CD14-positive monocyte (primary cell): Measurements from ENCODE around the gene SLC22A7. TPM values are rescaled to one million over a fixed set of nuclear protein-coding genes. Genes with fewer than 3 reads are reported as not detected.
A peak's percentile ranks its signal among the peaks of the same experiment; 100 is the strongest.

Experiments
- DNase-seq, 3 donors: peaks; one replicate each; pipeline ENCODE4 v3.0.0-alpha.2; 2011 to 2022
- H2AFZ ChIP-seq: 2 replicates; pipeline ENCODE4 v1.6.0; 2012; ENCODE audit warnings: mild to moderate bottlenecking, low read depth, low read length, inconsistent platforms; ENCODE audit not compliant: insufficient read depth, poor library complexity, severe bottlenecking
- H3K27ac ChIP-seq, 2 donors: 1 replicate in 1 of 2; 2 replicates in 1 of 2; pipeline ENCODE4 v1.5.1; 2012 to 2013; ENCODE audit warnings: low read length in 2 of 2, control low read depth in 1 of 2, inconsistent platforms in 1 of 2, low read depth in 1 of 2, mild to moderate bottlenecking in 1 of 2
- H3K27me3 ChIP-seq, 2 donors: one replicate each; pipeline versions ENCODE4 v1.6.0 to v1.6.1; 2011 to 2013; ENCODE audit warnings: low read length in 2 of 2; ENCODE audit not compliant: control insufficient read depth in 2 of 2, insufficient read depth in 2 of 2
- H3K36me3 ChIP-seq, 2 donors: replicated peaks in 1 of 2; 1 replicate in 1 of 2; 2 replicates in 1 of 2; pipeline versions ENCODE4 v1.5.1 to v1.6.1; 2012 to 2013; ENCODE audit warnings: low read length in 2 of 2, control low read depth in 1 of 2, inconsistent platforms in 1 of 2, mild to moderate bottlenecking in 1 of 2; ENCODE audit not compliant: insufficient read depth in 2 of 2, control insufficient read depth in 1 of 2
- H3K4me1 ChIP-seq, 2 donors: 1 replicate in 1 of 2; 2 replicates in 1 of 2; pipeline versions ENCODE4 v1.5.1 to v1.6.1; 2012 to 2013; ENCODE audit warnings: low read length in 2 of 2, control low read depth in 1 of 2, inconsistent platforms in 1 of 2, mild to moderate bottlenecking in 1 of 2, moderate library complexity in 1 of 2; ENCODE audit not compliant: insufficient read depth in 2 of 2, control insufficient read depth in 1 of 2
- H3K4me2 ChIP-seq: replicated peaks from 2 replicates; pipeline ENCODE3; 2012; ENCODE audit warnings: low read length, moderate library complexity, mild to moderate bottlenecking; ENCODE audit not compliant: poor library complexity, severe bottlenecking; ENCODE audit errors: extremely low read depth
- H3K4me3 ChIP-seq, 3 experiments: fragments of 200-600 bp in 1 of 3; sonication (generic) in 1 of 3; replicated peaks in 1 of 3; 1 replicate in 2 of 3; 2 replicates in 1 of 3; pipeline ENCODE4 v1.5.1; 2011 to 2013; ENCODE audit warnings: low read length in 3 of 3, mild to moderate bottlenecking in 3 of 3, control low read depth in 2 of 3, low read depth in 2 of 3, inconsistent platforms in 1 of 3, moderate library complexity in 1 of 3
- H3K79me2 ChIP-seq: 2 replicates; pipeline ENCODE4 v1.6.0; 2012; ENCODE audit warnings: mild to moderate bottlenecking, control low read depth, inconsistent platforms, low read length, moderate library complexity; ENCODE audit not compliant: insufficient read depth
- H3K9ac ChIP-seq: 2 replicates; pipeline ENCODE4 v1.6.0; 2017; ENCODE audit warnings: low read length, mild to moderate bottlenecking; ENCODE audit not compliant: insufficient read depth, poor library complexity, severe bottlenecking
- H3K9me3 ChIP-seq, 2 donors: replicated peaks in 1 of 2; 1 replicate in 1 of 2; 2 replicates in 1 of 2; pipeline versions ENCODE4 v1.5.1 to v1.6.1; 2012 to 2013; ENCODE audit warnings: low read length in 2 of 2, control low read depth in 1 of 2; ENCODE audit not compliant: control insufficient read depth in 1 of 2, insufficient read depth in 1 of 2
- H4K20me1 ChIP-seq: 2 replicates; pipeline ENCODE4 v1.6.0; 2012; ENCODE audit warnings: mild to moderate bottlenecking, low read length, control low read depth, moderate library complexity; ENCODE audit not compliant: insufficient read depth
- H3K27ac Mint-ChIP-seq, 7 donors: one replicate each; pipeline ENCODE4 v1.8.0; 2020; ENCODE audit warnings: mild to moderate bottlenecking in 7 of 7, mixed read lengths in 7 of 7, moderate library complexity in 6 of 7, inconsistent platforms in 2 of 7
- H3K27me3 Mint-ChIP-seq, 3 donors: one replicate each; pipeline ENCODE4 v1.8.0; 2021 to 2022; ENCODE audit warnings: low read depth in 3 of 3, mild to moderate bottlenecking in 3 of 3, mixed read lengths in 3 of 3, moderate library complexity in 3 of 3, inconsistent platforms in 1 of 3
- H3K36me3 Mint-ChIP-seq, 2 donors: one replicate each; pipeline ENCODE4 v1.8.0; 2020; ENCODE audit warnings: mixed read lengths in 2 of 2, inconsistent platforms in 1 of 2, mild to moderate bottlenecking in 1 of 2
- H3K4me1 Mint-ChIP-seq: one replicate; pipeline ENCODE4 v1.8.0; 2020; ENCODE audit warnings: mild to moderate bottlenecking, mixed read lengths
- H3K4me3 Mint-ChIP-seq, 2 donors: one replicate each; pipeline ENCODE4 v1.8.0; 2020; ENCODE audit warnings: mild to moderate bottlenecking in 2 of 2, mixed read lengths in 2 of 2, moderate library complexity in 1 of 2
- H3K9me3 Mint-ChIP-seq, 7 donors: one replicate each; pipeline ENCODE4 v1.8.0; 2020 to 2022; ENCODE audit warnings: mixed read lengths in 7 of 7, mild to moderate bottlenecking in 6 of 7, moderate library complexity in 6 of 7, inconsistent platforms in 2 of 7
- WGBS: methylation state at CpG from one replicate; pipeline ENCODE4 v1.1.5; 2013; ENCODE audit warnings: missing lambda C conversion rate; ENCODE audit not compliant: insufficient coverage; 5-methylcytosine and 5-hydroxymethylcytosine counted together
- intact Hi-C, 2 donors: fragments of 100-400 bp; cut with micrococcal nuclease; formaldehyde crosslinking; loops; one replicate each; pipeline versions ENCODE4 v1.15.0 to v1.15.1; 2023
- polyA plus RNA-seq, 3 donors: library from polyadenylated mRNA; depleted of rRNA in 1 of 3; unstranded in 2 of 3; stranded (reverse) in 1 of 3; fragments of 300-500 nt in 2 of 3; fragments of >200 nt in 1 of 3; fragmentation: Illumina TruSeq in 2 of 3; gene quantifications; 1 replicate in 2 of 3; 2 replicates in 1 of 3; pipeline ENCODE4 v1.2.3, GENCODE V29; 2012 to 2021
- TF ChIP-seq, protein P1 (sequence below): fragments of 200-600 bp; IDR thresholded peaks from one replicate; pipeline ENCODE4 v1.8.0; 2022; ENCODE audit warnings: antibody characterized with exemption, mild to moderate bottlenecking

The SLC22A7 gene
- polyA plus RNA-seq, 3 donors: not detected

GRCh38 chr6:43313813-43314212, 15.8 kb downstream of the SLC22A7 start:
- Histone ChIP-seq H3K36me3 (no peaks in the 10 kb centered on the region), H3K27me3 (no peaks in the 10 kb centered on the region), H3K9me3 (no peaks in the 10 kb centered on the region), H2AFZ (no peak overlapping the region), H3K4me2 (no peak overlapping the region), H3K27ac (no peak overlapping the region), H3K79me2 (no peaks in the 10 kb centered on the region), H4K20me1 (no peaks in the 10 kb centered on the region), H3K4me3 (peak overlapping the region in 1 of 3 experiments; percentile 44), H3K4me1 (peaks cover 82 to 94% of the 10 kb centered on the region in 2 donors), H3K9ac (no peak overlapping the region)
- no peaks in the 10 kb centered on the region for H3K27me3 Mint-ChIP-seq
- peaks cover 87% of the 10 kb centered on the region for H3K4me1 Mint-ChIP-seq
- peak overlapping the region in 3 of 7 donors; percentile 7 to 96 (median 88) for H3K27ac Mint-ChIP-seq
- no peak overlapping the region for H3K4me3 Mint-ChIP-seq
- TF ChIP-seq, protein P1, sequence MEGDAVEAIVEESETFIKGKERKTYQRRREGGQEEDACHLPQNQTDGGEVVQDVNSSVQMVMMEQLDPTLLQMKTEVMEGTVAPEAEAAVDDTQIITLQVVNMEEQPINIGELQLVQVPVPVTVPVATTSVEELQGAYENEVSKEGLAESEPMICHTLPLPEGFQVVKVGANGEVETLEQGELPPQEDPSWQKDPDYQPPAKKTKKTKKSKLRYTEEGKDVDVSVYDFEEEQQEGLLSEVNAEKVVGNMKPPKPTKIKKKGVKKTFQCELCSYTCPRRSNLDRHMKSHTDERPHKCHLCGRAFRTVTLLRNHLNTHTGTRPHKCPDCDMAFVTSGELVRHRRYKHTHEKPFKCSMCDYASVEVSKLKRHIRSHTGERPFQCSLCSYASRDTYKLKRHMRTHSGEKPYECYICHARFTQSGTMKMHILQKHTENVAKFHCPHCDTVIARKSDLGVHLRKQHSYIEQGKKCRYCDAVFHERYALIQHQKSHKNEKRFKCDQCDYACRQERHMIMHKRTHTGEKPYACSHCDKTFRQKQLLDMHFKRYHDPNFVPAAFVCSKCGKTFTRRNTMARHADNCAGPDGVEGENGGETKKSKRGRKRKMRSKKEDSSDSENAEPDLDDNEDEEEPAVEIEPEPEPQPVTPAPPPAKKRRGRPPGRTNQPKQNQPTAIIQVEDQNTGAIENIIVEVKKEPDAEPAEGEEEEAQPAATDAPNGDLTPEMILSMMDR: no peak
- no CpG with 5 or more reads among the region's 1 CpG for WGBS
- intact Hi-C loops: no loop called here
- H3K9me3 Mint-ChIP-seq: peaks cover 0 to 3% (median 0%) of the 10 kb centered on the region in 7 donors
- DNase-seq: no peak
- H3K36me3 Mint-ChIP-seq: peaks cover 3 to 8% of the 10 kb centered on the region in 2 donors

- Histone ChIP-seq H3K4me2 (peak overlapping the region; percentile 3), H3K4me3 (no peak overlapping the region)
- no CpG with 5 or more reads among the region's 2 CpGs for WGBS
These were observed 20.0 kb downstream of the SLC22A7 start for GRCh38 chr6:43318011-43318410.

More at GRCh38 chr6:43318011-43318410, 20.0 kb downstream of the SLC22A7 start:
- Histone ChIP-seq H3K9me3 (no peaks in the 10 kb centered on the region), H4K20me1 (no peaks in the 10 kb centered on the region), H3K27ac (no peak overlapping the region), H3K9ac (no peak overlapping the region), H3K4me1 (peaks cover 44 to 53% of the 10 kb centered on the region in 2 donors), H3K27me3 (no peaks in the 10 kb centered on the region), H2AFZ (no peak overlapping the region), H3K36me3 (no peaks in the 10 kb centered on the region), H3K79me2 (no peaks in the 10 kb centered on the region)
- TF ChIP-seq, protein P1: no peak
- Mint-ChIP-seq H3K36me3 (peaks cover 8 to 11% of the 10 kb centered on the region in 2 donors), H3K4me1 (peaks cover 55% of the 10 kb centered on the region), H3K9me3 (no peaks in the 10 kb centered on the region), H3K27ac (peak overlapping the region in 1 of 7 donors; percentile 80), H3K4me3 (no peak overlapping the region), H3K27me3 (no peaks in the 10 kb centered on the region)
- DNase-seq: peak in 1 of 3 donors; percentile 12
- intact Hi-C loops: no loop called here
